Fibroblast of lung (primary cell): ENCODE results near the gene PMAIP1. TPM values are rescaled to one million over a fixed set of nuclear protein-coding genes. Genes with fewer than 3 reads are reported as not detected.

ENCODE experiments used
- DNase-seq, 2 donors: peaks; one replicate each; pipeline versions ENCODE4 v3.0.0 to v3.0.0-alpha.2; 2010; ENCODE audit warnings: low read depth in 2 of 2
- H2AFZ ChIP-seq: 2 replicates; pipeline ENCODE4 v1.5.1; 2012; ENCODE audit warnings: low read length, control low read depth, inconsistent platforms
- H3K27ac ChIP-seq: 2 replicates; pipeline ENCODE4 v1.5.1; 2011; ENCODE audit warnings: low read length, control low read depth; ENCODE audit not compliant: insufficient read depth
- H3K27me3 ChIP-seq: 2 replicates; pipeline ENCODE4 v1.5.1; 2011; ENCODE audit warnings: mild to moderate bottlenecking, low read length; ENCODE audit not compliant: control insufficient read depth, insufficient read depth
- H3K36me3 ChIP-seq: 2 replicates; pipeline ENCODE4 v1.5.1; 2011; ENCODE audit warnings: low read length; ENCODE audit not compliant: control insufficient read depth, insufficient read depth
- H3K4me1 ChIP-seq: 2 replicates; pipeline ENCODE4 v1.5.1; 2011; ENCODE audit warnings: low read length; ENCODE audit not compliant: control insufficient read depth, insufficient read depth; ENCODE audit errors: extremely low read depth
- H3K4me2 ChIP-seq: 2 replicates; pipeline ENCODE4 v1.5.1; 2011; ENCODE audit warnings: low read length, control low read depth; ENCODE audit not compliant: insufficient read depth; ENCODE audit errors: extremely low read depth
- H3K4me3 ChIP-seq, 4 experiments: fragments of 200-600 bp in 1 of 4; sonication (generic) in 1 of 4; replicated peaks in 1 of 4; 2 replicates each; pipeline ENCODE4 v1.5.1; 2011 to 2016; ENCODE audit warnings: low read length in 4 of 4, low read depth in 3 of 4, mild to moderate bottlenecking in 3 of 4, control low read depth in 2 of 4, inconsistent platforms in 1 of 4, mixed read lengths in 1 of 4; ENCODE audit not compliant: insufficient read depth in 1 of 4; ENCODE audit errors: control extremely low read depth in 1 of 4
- H3K79me2 ChIP-seq: 2 replicates; pipeline ENCODE4 v1.5.1; 2012; ENCODE audit warnings: mild to moderate bottlenecking, low read length, inconsistent platforms; ENCODE audit not compliant: control insufficient read depth, insufficient read depth
- H3K9ac ChIP-seq: 2 replicates; pipeline ENCODE4 v1.5.1; 2011; ENCODE audit warnings: mild to moderate bottlenecking, low read length, control low read depth; ENCODE audit not compliant: insufficient read depth
- H3K9me3 ChIP-seq: 2 replicates; pipeline ENCODE4 v1.5.1; 2012; ENCODE audit warnings: low read depth, low read length; ENCODE audit not compliant: control insufficient read depth, insufficient read depth
- H4K20me1 ChIP-seq: 2 replicates; pipeline ENCODE4 v1.5.1; 2011; ENCODE audit warnings: low read length; ENCODE audit not compliant: control insufficient read depth, insufficient read depth; ENCODE audit errors: extremely low read depth
- CTCF ChIP-seq, 2 donors: IDR thresholded peaks in 1 of 2; conservative IDR thresholded peaks in 1 of 2; 1 replicate in 1 of 2; 2 replicates in 1 of 2; pipeline ENCODE4 v1.5.1; 2011 to 2012; ENCODE audit warnings: low read length in 2 of 2, control low read depth in 1 of 2, inconsistent platforms in 1 of 2, low read depth in 1 of 2, mild to moderate bottlenecking in 1 of 2
- EZH2 ChIP-seq: IDR thresholded peaks from 2 replicates; pipeline ENCODE4 v1.5.1; 2012; ENCODE audit warnings: low read length, control low read depth, mild to moderate bottlenecking; ENCODE audit errors: missing control alignments
- polyA plus RNA-seq, 2 donors: library from polyadenylated mRNA; depleted of rRNA in 1 of 2; stranded (reverse) in 1 of 2; unstranded in 1 of 2; fragments of >200 nt; gene quantifications; 2 replicates each; pipeline ENCODE4 v1.2.1, GENCODE V29; 2011 to 2012; ENCODE audit warnings: missing spikeins in 1 of 2
- total RNA-seq: library from RNA; depleted of rRNA; stranded (reverse); fragments of >200 nt; gene quantifications from 2 replicates; pipeline ENCODE4 v1.2.1, GENCODE V29; 2014

The PMAIP1 gene
- total and polyA plus RNA-seq, 2 donors (not counting 1 experiment from before 2014, with no cell fraction given) = 8.5 to 34.7 TPM

- no peak overlapping the region for H3K27ac ChIP-seq
- H3K4me3 ChIP-seq = peak overlapping the region in 2 of 4 experiments; percentile 84 to 94
- no peak for TF ChIP-seq CTCF (conservative IDR thresholded peaks at IDR 0.05 in 1 of 2, IDR thresholded peaks at IDR 0.05 in 1 of 2; ENCODE audit: low read depth in 1 of 2, low read length in 2 of 2)
- no peak for TF ChIP-seq EZH2
- H4K20me1 ChIP-seq = no peaks in the 10 kb centered on the region
- DNase-seq = no peak
- H2AFZ ChIP-seq = no peak overlapping the region
- H3K27me3 ChIP-seq = no peaks in the 10 kb centered on the region
- H3K4me1 ChIP-seq = no peaks in the 10 kb centered on the region
- H3K36me3 ChIP-seq = peaks cover 2% of the 10 kb centered on the region
- no peak overlapping the region for H3K9ac ChIP-seq
- no peaks in the 10 kb centered on the region for H3K9me3 ChIP-seq
- peak overlapping the region; percentile 38 for H3K4me2 ChIP-seq
- peaks cover 22% of the 10 kb centered on the region for H3K79me2 ChIP-seq
Measured at GRCh38 chr18:59898093-59898492, 1.7 kb upstream of the PMAIP1 start.

GRCh38 chr18:59898609-59899297 is 1.0 kb upstream of the PMAIP1 start:
- no peaks in the 10 kb centered on the region for H3K4me1 ChIP-seq
- no peak for TF ChIP-seq CTCF (conservative IDR thresholded peaks at IDR 0.05 in 1 of 2, IDR thresholded peaks at IDR 0.05 in 1 of 2; ENCODE audit: low read depth in 1 of 2, low read length in 2 of 2)
- H3K27ac ChIP-seq = peak overlapping the region; percentile 64

GRCh38 chr18:59900222-59901128 is 679 bp downstream of the PMAIP1 start:
- Histone ChIP-seq H2AFZ (no peak overlapping the region), H3K36me3 (peaks cover 2% of the 10 kb centered on the region), H3K9ac (peak overlapping the region; percentile 79), H3K27ac (peak overlapping the region; percentile 87), H3K9me3 (no peaks in the 10 kb centered on the region), H3K4me2 (peak overlapping the region; percentile 61), H3K4me3 (peak overlapping the region; percentile 76 to 98 (median 88)), H3K4me1 (peaks cover 9% of the 10 kb centered on the region), H4K20me1 (no peaks in the 10 kb centered on the region), H3K79me2 (peaks cover 22% of the 10 kb centered on the region), H3K27me3 (no peaks in the 10 kb centered on the region)
- TF ChIP-seq CTCF (conservative IDR thresholded peaks at IDR 0.05 in 1 of 2, IDR thresholded peaks at IDR 0.05 in 1 of 2; ENCODE audit: low read depth in 1 of 2, low read length in 2 of 2) = no peak
- TF ChIP-seq EZH2 = no peak
- DNase-seq = peak; percentile 83 to 88

More at GRCh38 chr18:59898609-59899297, 1.0 kb upstream of the PMAIP1 start:
- Histone ChIP-seq H3K9me3 (no peaks in the 10 kb centered on the region), H3K4me2 (peak overlapping the region; percentile 87), H3K27me3 (no peaks in the 10 kb centered on the region), H4K20me1 (no peaks in the 10 kb centered on the region), H3K36me3 (peaks cover 2% of the 10 kb centered on the region), H3K79me2 (peaks cover 22% of the 10 kb centered on the region), H3K9ac (no peak overlapping the region), H3K4me3 (peak overlapping the region; percentile 27 to 94 (median 70)), H2AFZ (peak overlapping the region; percentile 15)
- peak; percentile 49 to 66 for DNase-seq
